Esophagus squamous epithelium (tissue), 4 donors: ENCODE measurements around the gene S100PBP.

Experiments used
- CTCF ChIP-seq, 6 experiments: fragments of 450-650 bp in 4 of 6; fragments of 200-600 bp in 2 of 6; sonication (generic) in 2 of 6; IDR thresholded peaks; one replicate each; pipeline ENCODE4 v1.5.1; 2016 to 2019; ENCODE audit warnings: antibody characterized with exemption in 6 of 6, mild to moderate bottlenecking in 4 of 6, moderate library complexity in 4 of 6
- POLR2A ChIP-seq, 4 donors: fragments of 450-650 bp; IDR thresholded peaks; one replicate each; pipeline ENCODE4 v1.6.1; 2017; ENCODE audit warnings: antibody characterized with exemption in 4 of 4, mild to moderate bottlenecking in 4 of 4, moderate library complexity in 3 of 4

DNA sequence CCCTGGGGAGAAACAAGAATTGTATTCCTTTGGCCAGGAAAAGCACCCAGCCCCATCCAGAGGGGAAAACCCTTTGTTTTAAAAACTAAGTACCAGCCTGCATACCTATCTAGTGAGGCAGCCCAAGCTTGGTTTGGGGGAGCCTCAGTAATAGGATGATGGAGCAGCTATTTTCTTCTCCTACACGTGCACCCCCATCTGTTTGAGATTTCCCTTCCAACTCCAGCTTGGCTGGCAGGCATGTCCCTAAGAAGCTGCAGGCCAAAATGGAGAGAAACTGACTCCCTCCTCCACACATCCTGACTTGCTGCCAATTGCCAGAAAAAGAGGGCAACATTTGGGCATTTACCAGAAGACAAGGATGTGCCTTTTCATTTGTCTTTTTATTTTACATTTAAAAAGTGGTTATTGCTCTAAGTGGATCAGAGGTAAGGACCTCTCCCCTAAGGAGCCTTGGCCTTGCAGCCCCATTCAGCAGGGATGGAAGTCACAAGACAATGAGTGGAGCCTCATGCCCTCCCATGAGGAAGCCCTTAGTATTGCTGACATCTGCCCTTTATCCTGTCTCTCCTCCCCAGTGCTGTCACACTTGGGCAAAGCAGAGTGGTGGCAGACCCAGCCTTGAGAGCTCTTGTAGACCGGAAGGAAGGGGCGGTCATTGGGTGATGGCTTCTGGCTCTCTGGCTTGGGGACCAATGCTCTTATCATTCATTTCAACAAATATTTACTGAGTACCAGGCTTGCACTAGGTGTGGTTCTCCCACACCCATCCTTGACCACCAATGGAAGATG lies 44.6 kb downstream of the S100PBP start:
- no peak for TF ChIP-seq CTCF (IDR thresholded peaks at IDR 0.05)
- TF ChIP-seq POLR2A (IDR thresholded peaks at IDR 0.05), result no peak
